K562 (cell line): Measurements from ENCODE around the gene KASH5. TPM values are rescaled to one million over a fixed set of nuclear protein-coding genes. Genes with fewer than 3 reads are reported as not detected.

Source experiments
- ARID3A ChIP-seq: IDR thresholded peaks from 2 replicates; pipeline ENCODE4 v1.6.1; 2012; ENCODE audit warnings: low read depth, low read length, improper control_type of control experiment, borderline replicate concordance
- CBFA2T3 ChIP-seq: fragments of 450-650 bp; IDR thresholded peaks from 2 replicates; pipeline ENCODE4 v1.6.1; 2017
- EP400 ChIP-seq: fragments of 450-650 bp; IDR thresholded peaks from 2 replicates; pipeline ENCODE4 v1.6.1; 2017; ENCODE audit warnings: antibody characterized with exemption, mild to moderate bottlenecking, moderate library complexity
- FOXK2 ChIP-seq, 2 experiments: fragments of 450-650 bp; IDR thresholded peaks in 1 of 2; conservative IDR thresholded peaks in 1 of 2; 2 replicates each; pipeline ENCODE4 v1.6.1; 2016; ENCODE audit warnings: low read depth in 2 of 2, mild to moderate bottlenecking in 1 of 2
- MAZ ChIP-seq, 2 experiments: fragments of 450-650 bp in 1 of 2; sonication (generic) in 1 of 2; formaldehyde crosslinking; IDR thresholded peaks in 1 of 2; conservative IDR thresholded peaks in 1 of 2; 2 replicates each; pipeline versions ENCODE4 v1.4.0 to v1.5.0; 2020; ENCODE audit warnings: mild to moderate bottlenecking in 1 of 2, missing genetic modification reagents in 1 of 2
- PML ChIP-seq: IDR thresholded peaks from 2 replicates; pipeline ENCODE4 v1.6.1; 2012; ENCODE audit warnings: low read length, inconsistent platforms
- POLR2AphosphoS2 ChIP-seq: IDR thresholded peaks from 2 replicates; pipeline ENCODE4 v1.6.1; 2012; ENCODE audit warnings: low read length, improper control_type of control experiment
- RBM17 ChIP-seq: fragments of 200-400 bp; formaldehyde crosslinking; IDR thresholded peaks from 2 replicates; pipeline ENCODE4 v1.6.1; 2017; ENCODE audit warnings: low read depth, mild to moderate bottlenecking, low read length, borderline replicate concordance
- SRF ChIP-seq, 2 experiments: fragments of 250-450, 450-650 bp in 1 of 2; sonication (Bioruptor Pico) in 1 of 2; sonication (generic) in 1 of 2; formaldehyde crosslinking; IDR thresholded peaks; 2 replicates each; pipeline versions ENCODE4 v1.5.0 to v1.5.1; 2020 to 2022; ENCODE audit warnings: mild to moderate bottlenecking in 1 of 2, missing genetic modification reagents in 1 of 2
- XRCC5 ChIP-seq: fragments of 200-400 bp; formaldehyde crosslinking; IDR thresholded peaks from 2 replicates; pipeline ENCODE4 v1.6.1; 2017; ENCODE audit warnings: low read depth, mild to moderate bottlenecking, low read length
- ZFP36 ChIP-seq: fragments of 150-350 bp; IDR thresholded peaks from 2 replicates; pipeline ENCODE4 v1.6.1; 2018; ENCODE audit warnings: low read length, low read depth; ENCODE audit not compliant: partially characterized antibody
- ZZZ3 ChIP-seq: fragments of 450-650 bp; IDR thresholded peaks from 2 replicates; pipeline ENCODE4 v1.6.1; 2016; ENCODE audit warnings: antibody characterized with exemption, mild to moderate bottlenecking, moderate library complexity
- polyA plus RNA-seq, 8 experiments: library from polyadenylated mRNA; depleted of rRNA in 4 of 8; stranded (reverse) in 5 of 8; unstranded in 3 of 8; fragments of >200 nt; fragmentation: Nextera tagmentation in 2 of 8; fragmentation: Illumina TruSeq in 1 of 8; extraction: Ambion mirVana in 2 of 8; extraction: Trizol in 1 of 8; gene quantifications; 2 replicates each; pipeline versions ENCODE4 v1.2.1 to v1.2.3, GENCODE V29; 2011 to 2014; ENCODE audit warnings: inconsistent platforms in 1 of 8, missing spikeins in 1 of 8
- total RNA-seq, 7 experiments: library from RNA; depleted of rRNA in 6 of 7; stranded (reverse); fragments of >200 nt in 6 of 7; fragmentation: Illumina TruSeq in 2 of 7; extraction: Trizol in 2 of 7; gene quantifications; 2 replicates each; pipeline versions ENCODE4 v1.2.1 to v1.2.3, GENCODE V29; 2011 to 2021; ENCODE audit warnings: low replicate concordance in 1 of 7
- TF ChIP-seq, protein P1 (sequence below), 2 experiments: fragments of 450-650 bp in 1 of 2; sonication (generic) in 1 of 2; formaldehyde crosslinking in 1 of 2; IDR thresholded peaks; 2 replicates each; pipeline versions ENCODE4 v1.7.1 to v1.9.0; 2016 to 2022; ENCODE audit warnings: inconsistent platforms in 1 of 2, mild to moderate bottlenecking in 1 of 2, missing genetic modification reagents in 1 of 2
- TF ChIP-seq, protein P2 (sequence below), 3 experiments: fragments of 200-800 bp in 1 of 3; sonication (Bioruptor generic) in 1 of 3; sonication (generic) in 1 of 3; formaldehyde crosslinking in 1 of 3; IDR thresholded peaks; 2 replicates each; pipeline versions ENCODE4 v1.6.1 to v1.8.0; 2016 to 2022; ENCODE audit warnings: mild to moderate bottlenecking in 2 of 3, missing compliant biosample characterization in 2 of 3, missing genetic modification characterization in 2 of 3, missing genetic modification reagents in 1 of 3

The KASH5 gene
- total and polyA plus RNA-seq, 9 of the 15 experiments (the other 6 are each of a cell fraction or from before 2014, with no cell fraction given), result 0.07 to 0.84 (median 0.34) TPM; not detected in 1

- TF ChIP-seq SRF (CRISPR knock-in tag; IDR thresholded peaks at IDR 0.05), result peak in 1 of 2 experiments; percentile 45; a peak in 1 of 4 replicates
- peak; percentile 74 for TF ChIP-seq ZZZ3
- no peak for TF ChIP-seq RBM17
- no peak for TF ChIP-seq CBFA2T3
- peak in 1 of 2 experiments; percentile 71; a peak in 2 of 4 replicates for TF ChIP-seq MAZ (CRISPR knock-in tag; conservative IDR thresholded peaks at IDR 0.05 in 1 of 2, IDR thresholded peaks at IDR 0.05 in 1 of 2)
- no peak for TF ChIP-seq ZFP36
- peak; percentile 95 for TF ChIP-seq ARID3A
- TF ChIP-seq PML, result 0 out of 2 replicates have a peak, but pooled peaks have one; percentile 62
- TF ChIP-seq FOXK2 (conservative IDR thresholded peaks at IDR 0.05 in 1 of 2, IDR thresholded peaks at IDR 0.05 in 1 of 2; ENCODE audit: low read depth in 2 of 2), result peak; percentile 98 to 99
- TF ChIP-seq, protein P1, sequence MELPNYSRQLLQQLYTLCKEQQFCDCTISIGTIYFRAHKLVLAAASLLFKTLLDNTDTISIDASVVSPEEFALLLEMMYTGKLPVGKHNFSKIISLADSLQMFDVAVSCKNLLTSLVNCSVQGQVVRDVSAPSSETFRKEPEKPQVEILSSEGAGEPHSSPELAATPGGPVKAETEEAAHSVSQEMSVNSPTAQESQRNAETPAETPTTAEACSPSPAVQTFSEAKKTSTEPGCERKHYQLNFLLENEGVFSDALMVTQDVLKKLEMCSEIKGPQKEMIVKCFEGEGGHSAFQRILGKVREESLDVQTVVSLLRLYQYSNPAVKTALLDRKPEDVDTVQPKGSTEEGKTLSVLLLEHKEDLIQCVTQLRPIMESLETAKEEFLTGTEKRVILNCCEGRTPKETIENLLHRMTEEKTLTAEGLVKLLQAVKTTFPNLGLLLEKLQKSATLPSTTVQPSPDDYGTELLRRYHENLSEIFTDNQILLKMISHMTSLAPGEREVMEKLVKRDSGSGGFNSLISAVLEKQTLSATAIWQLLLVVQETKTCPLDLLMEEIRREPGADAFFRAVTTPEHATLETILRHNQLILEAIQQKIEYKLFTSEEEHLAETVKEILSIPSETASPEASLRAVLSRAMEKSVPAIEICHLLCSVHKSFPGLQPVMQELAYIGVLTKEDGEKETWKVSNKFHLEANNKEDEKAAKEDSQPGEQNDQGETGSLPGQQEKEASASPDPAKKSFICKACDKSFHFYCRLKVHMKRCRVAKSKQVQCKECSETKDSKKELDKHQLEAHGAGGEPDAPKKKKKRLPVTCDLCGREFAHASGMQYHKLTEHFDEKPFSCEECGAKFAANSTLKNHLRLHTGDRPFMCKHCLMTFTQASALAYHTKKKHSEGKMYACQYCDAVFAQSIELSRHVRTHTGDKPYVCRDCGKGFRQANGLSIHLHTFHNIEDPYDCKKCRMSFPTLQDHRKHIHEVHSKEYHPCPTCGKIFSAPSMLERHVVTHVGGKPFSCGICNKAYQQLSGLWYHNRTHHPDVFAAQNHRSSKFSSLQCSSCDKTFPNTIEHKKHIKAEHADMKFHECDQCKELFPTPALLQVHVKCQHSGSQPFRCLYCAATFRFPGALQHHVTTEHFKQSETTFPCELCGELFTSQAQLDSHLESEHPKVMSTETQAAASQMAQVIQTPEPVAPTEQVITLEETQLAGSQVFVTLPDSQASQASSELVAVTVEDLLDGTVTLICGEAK (IDR thresholded peaks at IDR 0.05), result peak; percentile 98
- TF ChIP-seq, protein P1 (CRISPR knock-in tag; IDR thresholded peaks at IDR 0.05), result no peak
- TF ChIP-seq XRCC5, result peak; percentile 55; the same call in 1 of the 2 replicates
- peak; percentile 60 for TF ChIP-seq EP400
- peak; percentile 68; the same call in 1 of the 2 replicates for TF ChIP-seq POLR2AphosphoS2
- TF ChIP-seq, protein P2, sequence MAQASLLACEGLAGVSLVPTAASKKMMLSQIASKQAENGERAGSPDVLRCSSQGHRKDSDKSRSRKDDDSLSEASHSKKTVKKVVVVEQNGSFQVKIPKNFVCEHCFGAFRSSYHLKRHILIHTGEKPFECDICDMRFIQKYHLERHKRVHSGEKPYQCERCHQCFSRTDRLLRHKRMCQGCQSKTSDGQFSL (CRISPR knock-in tag; IDR thresholded peaks at IDR 0.05), result no peak
- TF ChIP-seq, protein P2 (tag; IDR thresholded peaks at IDR 0.05), result no peak
These were observed 63.6 kb downstream of the KASH5 start, which contains the start of gene PIH1D1 (continued) for GRCh38 chr19:49451430-49452181.
